Measurements from ENCODE around the gene CACNA1I. TPM values are rescaled to one million over a fixed set of nuclear protein-coding genes. Genes with fewer than 3 reads are reported as not detected.
A peak's percentile ranks its signal among the peaks of the same experiment; 100 is the strongest.

Gene CACNA1I
- total and polyA plus RNA-seq, 7 donors = 0.01 to 0.14 (median 0.04) TPM; not detected in 2

DNA sequence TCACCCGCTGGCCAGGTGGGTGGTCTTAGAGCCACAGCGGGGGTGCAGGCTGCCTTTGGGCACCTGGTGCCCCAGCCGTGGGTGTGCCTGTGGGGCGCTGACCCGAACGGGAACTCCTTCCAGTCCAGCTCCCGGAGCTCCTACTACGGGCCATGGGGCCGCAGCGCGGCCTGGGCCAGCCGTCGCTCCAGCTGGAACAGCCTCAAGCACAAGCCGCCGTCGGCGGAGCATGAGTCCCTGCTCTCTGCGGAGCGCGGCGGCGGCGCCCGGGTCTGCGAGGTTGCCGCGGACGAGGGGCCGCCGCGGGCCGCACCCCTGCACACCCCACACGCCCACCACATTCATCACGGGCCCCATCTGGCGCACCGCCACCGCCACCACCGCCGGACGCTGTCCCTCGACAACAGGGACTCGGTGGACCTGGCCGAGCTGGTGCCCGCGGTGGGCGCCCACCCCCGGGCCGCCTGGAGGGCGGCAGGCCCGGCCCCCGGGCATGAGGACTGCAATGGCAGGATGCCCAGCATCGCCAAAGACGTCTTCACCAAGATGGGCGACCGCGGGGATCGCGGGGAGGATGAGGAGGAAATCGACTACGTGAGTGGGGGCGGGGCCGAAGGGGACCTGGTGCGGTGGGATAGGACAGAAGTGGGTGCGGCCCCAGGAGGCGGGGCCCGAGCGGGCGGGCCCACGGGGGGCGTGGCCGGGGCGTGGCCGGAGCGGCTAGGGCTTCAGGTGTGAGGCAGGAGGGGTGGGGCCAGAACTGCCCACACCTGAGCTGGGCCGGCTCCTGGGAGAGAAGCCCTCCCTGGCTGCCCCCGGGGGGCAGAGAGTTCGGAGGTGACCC is 91.5 kb downstream of the CACNA1I start:
- intact Hi-C loops (cut with DNase I) = no loop called here
- Histone ChIP-seq H3K36me3 (ENCODE audit: insufficient read depth in 1 of 2, low read depth in 1 of 2) (no peaks in the 10 kb centered on the region), H3K4me1 (no peaks in the 10 kb centered on the region), H3K4me3 (no peak overlapping the region), H3K27ac (no peak overlapping the region), H3K9me3 (no peaks in the 10 kb centered on the region), H3K27me3 (ENCODE audit: insufficient read depth in 3 of 3, low read length in 2 of 3) (peaks cover 0 to 87% (median 34%) of the 10 kb centered on the region in 3 donors)
- DNase-seq (no peak), ATAC-seq (no peak)
- WGBS, 3 donors = 2% methylated on average over 50 to 77 of the region's 77 CpGs
- TF ChIP-seq CTCF (IDR thresholded peaks at IDR 0.05) = no peak

GRCh38 chr22:39662686-39663052 is 92.1 kb downstream of the CACNA1I start:
- no peak overlapping the region for H3K27ac ChIP-seq
- DNase-seq (no peak), ATAC-seq (no peak)
- H3K4me3 ChIP-seq = no peak overlapping the region
- peaks cover 0 to 84% (median 30%) of the 10 kb centered on the region in 3 donors for H3K27me3 ChIP-seq (ENCODE audit: insufficient read depth in 3 of 3, low read length in 2 of 3)
- H3K9me3 ChIP-seq = no peaks in the 10 kb centered on the region
- H3K4me1 ChIP-seq = no peaks in the 10 kb centered on the region
- TF ChIP-seq CTCF (IDR thresholded peaks at IDR 0.05) = no peak
- 23 to 35% (median 32%) methylated on average over 18 to 26 of the region's 26 CpGs for WGBS, 3 donors
- intact Hi-C loops (cut with DNase I) = no loop called here
- no peaks in the 10 kb centered on the region for H3K36me3 ChIP-seq (ENCODE audit: insufficient read depth in 1 of 2, low read depth in 1 of 2)

GRCh38 chr22:39663751-39664150 is 93.2 kb downstream of the CACNA1I start:
- no peak for DNase-seq
- Histone ChIP-seq H3K27ac (no peak overlapping the region), H3K36me3 (ENCODE audit: insufficient read depth in 1 of 2, low read depth in 1 of 2) (no peaks in the 10 kb centered on the region), H3K9me3 (no peaks in the 10 kb centered on the region), H3K4me1 (no peaks in the 10 kb centered on the region), H3K4me3 (no peak overlapping the region), H3K27me3 (ENCODE audit: insufficient read depth in 3 of 3, low read length in 2 of 3) (peaks cover 0 to 77% (median 30%) of the 10 kb centered on the region in 3 donors)
- intact Hi-C loops (cut with DNase I) = no loop called here
- 24 to 28% (median 26%) methylated on average over 18 to 22 of the region's 22 CpGs for WGBS, 3 donors
- ATAC-seq = no peak
- no peak for TF ChIP-seq CTCF (IDR thresholded peaks at IDR 0.05)

- intact Hi-C loops (cut with DNase I) = no loop called here
- Histone ChIP-seq H3K27me3 (ENCODE audit: insufficient read depth in 3 of 3, low read length in 2 of 3) (peaks cover 0 to 76% (median 27%) of the 10 kb centered on the region in 3 donors), H3K4me3 (no peak overlapping the region), H3K36me3 (ENCODE audit: insufficient read depth in 1 of 2, low read depth in 1 of 2) (no peaks in the 10 kb centered on the region), H3K27ac (no peak overlapping the region), H3K9me3 (no peaks in the 10 kb centered on the region), H3K4me1 (no peaks in the 10 kb centered on the region)
- ATAC-seq (peak in 2 of 4 donors; percentile 13 to 28), DNase-seq (no peak)
- TF ChIP-seq CTCF (IDR thresholded peaks at IDR 0.05) = no peak
- WGBS, 3 donors = 8 to 10% (median 9%) methylated on average over 24 to 44 of the region's 44 CpGs
These were observed 94.1 kb downstream of the CACNA1I start for GRCh38 chr22:39664485-39665200.

Measured in psoas muscle (tissue), 8 donors.